Uterus (tissue), 2 donors: Measurements from ENCODE around the gene UBL5.

Source experiments
- POLR2A ChIP-seq, 2 donors: fragments of 450-650 bp; IDR thresholded peaks; one replicate each; pipeline ENCODE4 v1.6.1; 2016; ENCODE audit warnings: antibody characterized with exemption in 2 of 2, mild to moderate bottlenecking in 1 of 2, moderate library complexity in 1 of 2
- TF ChIP-seq, protein P1 (sequence below), 4 experiments: fragments of 200-600 bp in 2 of 4; fragments of 450-650 bp in 2 of 4; sonication (generic) in 2 of 4; IDR thresholded peaks; one replicate each; pipeline ENCODE4 v1.5.1; 2016 to 2019; ENCODE audit warnings: antibody characterized with exemption in 4 of 4, mild to moderate bottlenecking in 2 of 4, moderate library complexity in 1 of 4

DNA sequence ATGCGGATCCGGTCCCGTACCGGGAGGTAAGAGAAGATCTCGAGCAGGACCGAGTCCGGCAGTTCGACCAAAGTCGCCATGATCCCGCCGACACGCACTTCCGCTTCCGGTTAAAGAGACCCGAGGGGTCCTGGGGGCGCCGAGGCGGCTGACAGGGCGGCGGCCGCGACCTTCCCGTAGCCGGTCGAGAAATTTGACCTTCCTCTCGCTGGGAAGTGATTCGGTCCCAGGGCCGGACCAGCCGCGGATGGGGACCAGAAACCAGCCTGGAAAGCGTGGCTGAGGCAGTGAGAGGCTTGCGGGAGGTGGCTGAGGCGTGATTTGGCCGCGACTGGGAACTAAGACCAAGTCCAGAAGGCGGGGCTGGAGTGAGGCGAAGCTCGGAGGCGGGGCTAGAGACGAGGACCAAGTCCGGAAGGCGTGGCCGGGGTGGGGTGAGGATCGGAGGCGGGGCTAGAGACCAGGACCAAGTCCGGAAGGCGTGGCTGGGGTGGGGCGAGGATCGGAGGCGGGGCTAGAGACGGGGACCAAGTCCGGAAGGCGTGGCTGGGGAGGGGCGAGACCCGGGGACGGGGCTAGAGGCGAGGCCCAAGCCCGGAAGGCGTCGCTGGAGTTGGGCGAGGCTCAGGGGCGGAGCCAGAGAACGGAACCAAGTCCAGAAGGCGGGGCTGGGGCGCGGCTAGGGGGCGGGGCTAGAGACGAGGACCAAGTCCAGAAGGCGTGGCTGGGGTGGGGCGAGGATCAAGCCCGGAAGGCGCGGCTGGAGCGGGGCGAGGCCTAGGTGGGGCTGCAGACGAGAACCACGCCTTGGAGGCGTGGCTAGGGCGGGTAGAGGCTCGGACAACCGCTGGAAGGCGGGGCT, 8.8 kb upstream of the UBL5 start, which contains the start of gene FBXL12:
- TF ChIP-seq, protein P1, sequence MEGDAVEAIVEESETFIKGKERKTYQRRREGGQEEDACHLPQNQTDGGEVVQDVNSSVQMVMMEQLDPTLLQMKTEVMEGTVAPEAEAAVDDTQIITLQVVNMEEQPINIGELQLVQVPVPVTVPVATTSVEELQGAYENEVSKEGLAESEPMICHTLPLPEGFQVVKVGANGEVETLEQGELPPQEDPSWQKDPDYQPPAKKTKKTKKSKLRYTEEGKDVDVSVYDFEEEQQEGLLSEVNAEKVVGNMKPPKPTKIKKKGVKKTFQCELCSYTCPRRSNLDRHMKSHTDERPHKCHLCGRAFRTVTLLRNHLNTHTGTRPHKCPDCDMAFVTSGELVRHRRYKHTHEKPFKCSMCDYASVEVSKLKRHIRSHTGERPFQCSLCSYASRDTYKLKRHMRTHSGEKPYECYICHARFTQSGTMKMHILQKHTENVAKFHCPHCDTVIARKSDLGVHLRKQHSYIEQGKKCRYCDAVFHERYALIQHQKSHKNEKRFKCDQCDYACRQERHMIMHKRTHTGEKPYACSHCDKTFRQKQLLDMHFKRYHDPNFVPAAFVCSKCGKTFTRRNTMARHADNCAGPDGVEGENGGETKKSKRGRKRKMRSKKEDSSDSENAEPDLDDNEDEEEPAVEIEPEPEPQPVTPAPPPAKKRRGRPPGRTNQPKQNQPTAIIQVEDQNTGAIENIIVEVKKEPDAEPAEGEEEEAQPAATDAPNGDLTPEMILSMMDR (IDR thresholded peaks at IDR 0.05), result peak in 1 of 4 experiments; percentile 7
- peak; percentile 82 to 87 for TF ChIP-seq POLR2A (IDR thresholded peaks at IDR 0.05)
